ENCODE results near the gene PRMT9.

GRCh38 chr4:147717878-147718277 is 33.9 kb upstream of the PRMT9 start:
- TF ChIP-seq EZH2 (IDR thresholded peaks at IDR 0.05; ENCODE audit: insufficient read depth, poor library complexity, severe bottlenecking) (no peak), EZH2phosphoT487 (IDR thresholded peaks at IDR 0.05; ENCODE audit: insufficient read depth, low read depth) (no peak)
